Uterus (tissue), 4 donors: ENCODE measurements around the gene NDUFAF5. TPM values are rescaled to one million over a fixed set of nuclear protein-coding genes. Genes with fewer than 3 reads are reported as not detected.

ENCODE experiments used
- DNase-seq, 2 donors: peaks; one replicate each; pipeline ENCODE4 v3.0.0-alpha.2; 2019 to 2020
- H3K27ac ChIP-seq, 2 donors: fragments of 200-600 bp; sonication (generic); 1 replicate in 1 of 2; 2 replicates in 1 of 2; pipeline ENCODE4 v1.5.1; 2016 to 2018
- H3K27me3 ChIP-seq, 2 donors: fragments of 200-600 bp; sonication (generic); one replicate each; pipeline ENCODE4 v1.5.1; 2018 to 2019; ENCODE audit warnings: control low read depth in 1 of 2
- H3K36me3 ChIP-seq, 2 donors: fragments of 200-600 bp; sonication (generic); one replicate each; pipeline ENCODE4 v1.5.1; 2019; ENCODE audit warnings: control low read depth in 1 of 2
- H3K4me1 ChIP-seq, 2 donors: fragments of 200-600 bp; sonication (generic); one replicate each; pipeline ENCODE4 v1.5.1; 2018 to 2019; ENCODE audit warnings: control low read depth in 1 of 2
- H3K4me3 ChIP-seq, 2 donors: fragments of 200-600 bp; sonication (generic); 1 replicate in 1 of 2; 2 replicates in 1 of 2; pipeline ENCODE4 v1.5.1; 2018 to 2019; ENCODE audit warnings: mild to moderate bottlenecking in 1 of 2
- H3K9me3 ChIP-seq, 2 donors: fragments of 200-600 bp; sonication (generic); one replicate each; pipeline ENCODE4 v1.5.1; 2019; ENCODE audit warnings: control low read depth in 1 of 2
- POLR2A ChIP-seq, 2 donors: fragments of 450-650 bp; IDR thresholded peaks; one replicate each; pipeline ENCODE4 v1.6.1; 2016; ENCODE audit warnings: antibody characterized with exemption in 2 of 2, mild to moderate bottlenecking in 1 of 2, moderate library complexity in 1 of 2
- intact Hi-C: fragments of 100-400 bp; cut with DNase I; formaldehyde crosslinking; loops from one replicate; pipeline ENCODE4 v1.15.1; 2023; ENCODE audit warnings: low total_unique reads
- total RNA-seq, 4 donors: library from RNA; depleted of rRNA in 3 of 4; stranded (reverse); fragments of >200 nt in 3 of 4; gene quantifications; one replicate each; pipeline versions ENCODE4 v1.1.0 to v1.2.4, GENCODE V29; 2014 to 2023
- TF ChIP-seq, protein P1 (sequence below), 4 experiments: fragments of 200-600 bp in 2 of 4; fragments of 450-650 bp in 2 of 4; sonication (generic) in 2 of 4; IDR thresholded peaks; one replicate each; pipeline ENCODE4 v1.5.1; 2016 to 2019; ENCODE audit warnings: antibody characterized with exemption in 4 of 4, mild to moderate bottlenecking in 2 of 4, moderate library complexity in 1 of 4
- donor health status: DM: yes; HTN: yes; CAD: no.

Gene NDUFAF5
- total RNA-seq, 4 donors from 2014 or later: 8.2 to 38.0 (median 24.3) TPM

DNA sequence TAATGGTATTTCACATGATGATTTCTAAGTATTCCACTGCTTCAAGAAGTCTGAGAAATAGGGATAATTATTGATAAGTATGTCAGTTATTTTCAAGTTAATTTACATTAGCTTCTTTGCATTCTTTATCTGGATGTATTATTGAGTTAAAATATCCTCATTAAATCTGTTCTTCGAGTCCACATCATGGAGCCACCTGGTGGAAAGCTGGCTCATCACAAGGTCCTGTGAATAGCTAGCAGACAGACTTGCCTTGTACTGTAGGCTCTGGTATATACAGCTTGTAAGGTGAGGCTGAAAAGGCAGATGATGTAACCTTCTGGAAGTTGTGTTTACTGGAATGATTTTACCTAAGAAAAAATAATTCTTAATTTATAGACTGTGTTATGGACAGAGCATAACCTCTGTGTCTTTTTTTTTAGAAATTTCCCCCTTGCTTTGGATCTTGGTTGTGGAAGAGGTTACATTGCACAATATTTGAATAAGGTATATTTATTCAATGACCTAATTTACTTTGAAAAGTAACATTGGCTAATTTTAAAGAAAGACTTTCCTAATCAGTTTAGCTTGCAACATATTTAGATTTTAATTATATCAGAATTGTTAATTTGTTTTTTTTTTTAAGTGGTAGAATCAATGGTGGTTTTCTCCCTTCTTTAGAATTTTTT is 3.5 kb downstream of the NDUFAF5 start:
- Histone ChIP-seq H3K4me3 (no peak overlapping the region), H3K4me1 (peaks cover 0 to 4% of the 10 kb centered on the region in 2 donors), H3K27me3 (no peaks in the 10 kb centered on the region), H3K36me3 (no peaks in the 10 kb centered on the region), H3K9me3 (no peaks in the 10 kb centered on the region), H3K27ac (no peak overlapping the region)
- no peak for TF ChIP-seq POLR2A (IDR thresholded peaks at IDR 0.05)
- TF ChIP-seq, protein P1, sequence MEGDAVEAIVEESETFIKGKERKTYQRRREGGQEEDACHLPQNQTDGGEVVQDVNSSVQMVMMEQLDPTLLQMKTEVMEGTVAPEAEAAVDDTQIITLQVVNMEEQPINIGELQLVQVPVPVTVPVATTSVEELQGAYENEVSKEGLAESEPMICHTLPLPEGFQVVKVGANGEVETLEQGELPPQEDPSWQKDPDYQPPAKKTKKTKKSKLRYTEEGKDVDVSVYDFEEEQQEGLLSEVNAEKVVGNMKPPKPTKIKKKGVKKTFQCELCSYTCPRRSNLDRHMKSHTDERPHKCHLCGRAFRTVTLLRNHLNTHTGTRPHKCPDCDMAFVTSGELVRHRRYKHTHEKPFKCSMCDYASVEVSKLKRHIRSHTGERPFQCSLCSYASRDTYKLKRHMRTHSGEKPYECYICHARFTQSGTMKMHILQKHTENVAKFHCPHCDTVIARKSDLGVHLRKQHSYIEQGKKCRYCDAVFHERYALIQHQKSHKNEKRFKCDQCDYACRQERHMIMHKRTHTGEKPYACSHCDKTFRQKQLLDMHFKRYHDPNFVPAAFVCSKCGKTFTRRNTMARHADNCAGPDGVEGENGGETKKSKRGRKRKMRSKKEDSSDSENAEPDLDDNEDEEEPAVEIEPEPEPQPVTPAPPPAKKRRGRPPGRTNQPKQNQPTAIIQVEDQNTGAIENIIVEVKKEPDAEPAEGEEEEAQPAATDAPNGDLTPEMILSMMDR (IDR thresholded peaks at IDR 0.05): peak; percentile 13 to 37 (median 25)
- peak in 1 of 2 donors; percentile 18 for DNase-seq
- intact Hi-C loops: no loop called here

DNA sequence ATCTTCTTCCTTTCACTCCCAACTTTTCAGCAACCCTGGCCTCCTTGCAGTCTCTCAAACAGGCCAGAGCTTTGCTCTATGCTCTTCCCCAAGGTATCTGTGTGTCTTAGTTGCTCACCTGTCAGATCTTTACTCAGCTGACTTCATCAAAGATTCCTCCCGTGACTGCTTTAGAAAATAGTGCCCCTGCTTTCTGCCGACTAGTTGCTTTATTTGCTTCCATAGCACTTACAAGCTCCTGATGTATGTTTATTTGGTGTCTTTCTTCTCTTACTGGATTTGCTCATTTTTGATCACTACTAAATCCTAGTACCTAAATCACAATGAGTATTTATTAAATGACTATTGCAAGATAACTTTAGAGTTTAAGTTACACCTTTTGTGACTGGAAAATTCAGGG is 5.9 kb downstream of the NDUFAF5 start:
- Histone ChIP-seq H3K4me3 (no peak overlapping the region), H3K36me3 (no peaks in the 10 kb centered on the region)

DNA sequence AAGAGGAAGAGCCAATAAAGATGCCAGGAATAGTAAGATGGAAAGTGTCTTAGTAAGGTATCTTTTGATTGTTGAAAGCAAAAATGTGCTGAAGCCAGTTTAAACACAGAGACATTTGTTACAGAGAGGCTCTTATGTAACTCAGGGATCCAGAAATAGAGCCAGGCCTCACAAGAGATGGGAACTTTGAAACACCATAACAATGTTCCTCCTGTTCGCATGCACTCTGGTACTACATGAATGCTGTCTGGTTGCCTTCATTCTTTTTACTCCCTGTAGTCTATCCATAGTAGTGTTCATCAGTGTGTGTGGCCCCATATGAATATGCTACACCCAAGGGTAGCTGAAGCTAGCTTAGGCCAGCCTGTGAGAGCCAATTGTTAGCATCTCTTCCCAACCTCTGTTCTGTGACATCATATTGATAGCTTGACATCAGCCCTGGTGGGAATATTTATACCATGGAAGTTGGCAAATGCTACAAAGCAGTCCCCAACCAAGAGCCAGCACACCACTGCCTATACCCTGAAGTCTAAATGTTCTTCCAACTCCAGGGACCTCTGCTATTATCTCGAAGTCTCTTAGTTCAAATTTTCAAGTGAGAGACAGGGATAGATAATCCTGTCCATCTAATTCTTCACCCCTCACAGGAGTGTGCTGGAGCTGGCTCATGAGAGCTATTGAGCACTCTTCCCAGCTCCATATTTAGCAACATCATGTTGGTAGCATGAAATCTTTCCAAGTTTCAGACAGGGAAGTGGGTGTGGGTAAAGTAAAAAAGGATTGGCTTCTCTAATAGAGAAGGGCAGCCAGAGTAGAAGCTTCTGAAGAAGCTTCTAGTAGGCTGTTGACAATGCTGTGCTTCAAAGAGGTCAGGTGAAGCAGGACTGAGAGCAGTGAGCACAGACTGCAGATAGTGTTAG is 7.0 kb downstream of the NDUFAF5 start:
- intact Hi-C loops: no loop called here
- DNase-seq: no peak
- Histone ChIP-seq H3K4me3 (no peak overlapping the region), H3K36me3 (no peaks in the 10 kb centered on the region), H3K27ac (no peak overlapping the region), H3K27me3 (no peaks in the 10 kb centered on the region), H3K9me3 (no peaks in the 10 kb centered on the region), H3K4me1 (no peaks in the 10 kb centered on the region)
- TF ChIP-seq, protein P1 (IDR thresholded peaks at IDR 0.05): no peak
- TF ChIP-seq POLR2A (IDR thresholded peaks at IDR 0.05): no peak

More for the DNA sequence above, 5.9 kb downstream of the NDUFAF5 start:
- Histone ChIP-seq H3K27me3 (no peaks in the 10 kb centered on the region), H3K9me3 (no peaks in the 10 kb centered on the region), H3K27ac (no peak overlapping the region), H3K4me1 (no peaks in the 10 kb centered on the region)
- DNase-seq: no peak
- intact Hi-C loops: no loop called here
- TF ChIP-seq POLR2A (IDR thresholded peaks at IDR 0.05): no peak
- TF ChIP-seq, protein P1 (IDR thresholded peaks at IDR 0.05): no peak

DNA sequence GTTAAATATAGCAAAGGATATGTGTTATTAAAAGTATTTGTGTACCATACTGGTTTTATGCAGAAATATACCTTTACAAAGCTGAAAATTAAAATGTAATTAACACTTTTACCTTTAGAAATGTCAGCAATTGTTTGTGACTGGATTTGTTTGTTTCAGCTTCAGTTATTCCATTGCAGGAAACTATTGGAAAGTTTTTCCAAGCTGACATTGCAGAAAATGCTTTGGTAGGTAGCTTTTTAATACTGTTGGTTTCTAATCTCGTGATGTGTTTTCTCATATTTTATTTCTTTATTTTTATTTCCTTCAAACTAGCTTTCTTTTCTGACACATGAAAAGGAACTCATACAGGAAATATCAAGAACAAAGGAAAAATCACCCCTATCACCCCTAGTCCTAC is 8.2 kb downstream of the NDUFAF5 start:
- no peaks in the 10 kb centered on the region for H3K9me3 ChIP-seq
- H3K27ac ChIP-seq: no peak overlapping the region
- intact Hi-C loops: no loop called here
- no peaks in the 10 kb centered on the region for H3K36me3 ChIP-seq
- no peaks in the 10 kb centered on the region for H3K4me1 ChIP-seq
- H3K4me3 ChIP-seq: no peak overlapping the region
- no peaks in the 10 kb centered on the region for H3K27me3 ChIP-seq
- DNase-seq: no peak
- TF ChIP-seq, protein P1 (IDR thresholded peaks at IDR 0.05): no peak

DNA sequence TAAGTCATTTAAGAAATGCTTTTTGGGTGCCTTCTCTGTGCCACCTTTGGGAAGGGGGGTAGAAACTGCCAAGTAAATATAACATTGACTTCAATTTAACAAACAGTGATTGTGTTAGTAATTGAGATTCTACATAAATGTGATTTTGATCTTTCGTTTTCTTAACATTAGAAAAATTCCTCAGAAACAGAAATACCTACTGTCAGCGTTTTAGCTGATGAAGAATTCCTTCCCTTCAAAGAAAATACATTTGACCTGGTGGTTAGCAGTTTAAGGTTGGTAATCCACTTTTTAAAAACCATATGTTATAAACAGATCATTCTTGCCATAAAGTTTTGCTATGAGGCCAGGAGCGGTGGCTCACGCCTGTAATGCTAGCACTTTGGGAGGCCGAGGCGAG is 9.8 kb downstream of the NDUFAF5 start:
- TF ChIP-seq, protein P1 (IDR thresholded peaks at IDR 0.05): no peak
- no peak for TF ChIP-seq POLR2A (IDR thresholded peaks at IDR 0.05)
- Histone ChIP-seq H3K4me1 (no peaks in the 10 kb centered on the region), H3K27ac (no peak overlapping the region), H3K36me3 (no peaks in the 10 kb centered on the region), H3K9me3 (no peaks in the 10 kb centered on the region), H3K27me3 (no peaks in the 10 kb centered on the region), H3K4me3 (no peak overlapping the region)
- no peak for DNase-seq
- intact Hi-C loops: no loop called here
